ENCODE measurements around the gene TMEM184A. TPM values are rescaled to one million over a fixed set of nuclear protein-coding genes. Genes with fewer than 3 reads are reported as not detected.

The TMEM184A gene
- polyA plus RNA-seq, 2 of the 4 experiments (the other 2 are of a cell fraction), result 14.3 to 18.4 TPM

DNA sequence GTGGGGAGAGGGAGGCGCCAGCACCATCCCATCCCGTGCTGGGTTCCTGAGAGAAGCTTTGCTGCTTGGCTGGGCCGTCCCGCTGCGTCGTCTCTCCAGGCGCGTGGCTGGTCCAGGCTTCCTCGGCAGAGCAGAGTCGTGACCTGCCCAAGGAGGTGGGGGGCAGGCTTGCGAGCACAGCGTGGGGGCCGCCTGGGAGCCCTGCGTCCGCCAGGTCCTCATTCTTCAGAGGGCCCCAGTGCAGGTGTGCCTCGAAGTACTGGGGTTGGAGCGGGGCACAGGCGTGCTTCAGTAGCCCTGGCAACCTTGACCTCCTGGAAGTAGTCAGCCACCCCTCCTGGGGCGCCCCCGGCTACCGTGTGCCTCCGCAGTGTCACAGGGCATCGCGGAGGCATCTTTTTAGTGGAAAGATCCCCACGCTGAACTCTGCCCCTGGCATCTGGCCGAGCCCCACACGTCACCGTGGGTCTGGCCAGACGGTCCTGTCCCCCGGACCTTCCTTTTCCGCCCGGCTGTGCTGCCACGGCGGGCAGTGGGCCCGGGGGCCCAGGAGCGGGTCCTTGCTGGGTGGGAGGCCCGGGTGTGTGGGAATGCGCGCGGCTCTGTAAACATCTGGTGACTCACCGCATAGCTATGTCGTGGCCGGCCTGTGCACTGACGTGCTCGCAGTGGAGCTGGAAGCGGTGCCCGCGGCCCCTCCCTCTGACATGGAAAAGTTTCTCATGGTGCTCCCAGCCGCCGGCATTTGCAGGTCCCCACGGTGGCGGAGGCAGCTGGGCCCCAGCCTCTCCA lies 19.1 kb downstream of the TMEM184A start (continued):
- TF ChIP-seq POLR2AphosphoS2 (conservative IDR thresholded peaks at IDR 0.05; ENCODE audit: low read length) (peak; percentile 92), HOXB13 (CRISPR knock-in tag; IDR thresholded peaks at IDR 0.05; ENCODE audit: low read depth) (peak; percentile 95; the same call in 1 of the 2 replicates), USF2 (IDR thresholded peaks at IDR 0.05) (no peak), ZC3H11A (IDR thresholded peaks at IDR 0.05) (no peak), BCL3 (IDR thresholded peaks at IDR 0.05) (peak; percentile 89), EHF (CRISPR knock-in tag; IDR thresholded peaks at IDR 0.05) (peak; percentile 91), CHD2 (IDR thresholded peaks at IDR 0.05; ENCODE audit: low read length, partially characterized antibody) (peak; percentile 10), MAX (IDR thresholded peaks at IDR 0.05) (peak; percentile 83), SMC3 (IDR thresholded peaks at IDR 0.05) (peak; percentile 42; the same call in 2 of the 3 replicates), HOXB5 (CRISPR knock-in tag; IDR thresholded peaks at IDR 0.05) (peak; percentile 65), ELK1 (IDR thresholded peaks at IDR 0.05; ENCODE audit: low read depth, low read length) (no peak), ESRRA (IDR thresholded peaks at IDR 0.05; ENCODE audit: borderline replicate concordance, low read length) (0 out of 2 replicates have a peak, but pooled peaks have one; percentile 20), JUN (IDR thresholded peaks at IDR 0.05) (peak; percentile 93 to 98), FOSL2 (IDR thresholded peaks at IDR 0.05) (peak; percentile 95), FOSL2 (CRISPR knock-in tag; IDR thresholded peaks at IDR 0.05) (peak; percentile 100), GATA3 (IDR thresholded peaks at IDR 0.05; ENCODE audit: borderline replicate concordance) (peak; percentile 96), RAD21 (conservative IDR thresholded peaks at IDR 0.05 in 1 of 2, IDR thresholded peaks at IDR 0.05 in 1 of 2) (peak in 1 of 2 experiments; percentile 46; a peak in 2 of 5 replicates), EP300 (IDR thresholded peaks at IDR 0.05) (peak; percentile 95 to 98), NFE2L2 (conservative IDR thresholded peaks at IDR 0.05; ENCODE audit: low read length) (no peak), KDM1A (IDR thresholded peaks at IDR 0.05; ENCODE audit: low read depth) (no peak), RNF2 (IDR thresholded peaks at IDR 0.05; ENCODE audit: borderline replicate concordance, low read depth) (no peak), TP53 (CRISPR knock-in tag; IDR thresholded peaks at IDR 0.05) (peak; percentile 79), TFCP2L1 (CRISPR knock-in tag; IDR thresholded peaks at IDR 0.05) (peak; percentile 70; the same call in 1 of the 2 replicates), MAFK (IDR thresholded peaks at IDR 0.05; ENCODE audit: partially characterized antibody) (no peak), FOSB (CRISPR knock-in tag; IDR thresholded peaks at IDR 0.05) (peak; percentile 69), NPAS2 (CRISPR knock-in tag; IDR thresholded peaks at IDR 0.05; ENCODE audit: borderline replicate concordance) (peak; percentile 52; the same call in 1 of the 2 replicates), PHF8 (IDR thresholded peaks at IDR 0.05; ENCODE audit: borderline replicate concordance, low read depth) (no peak), HEYL (CRISPR knock-in tag; IDR thresholded peaks at IDR 0.05) (peak; percentile 26)
- TF ChIP-seq, protein P1, sequence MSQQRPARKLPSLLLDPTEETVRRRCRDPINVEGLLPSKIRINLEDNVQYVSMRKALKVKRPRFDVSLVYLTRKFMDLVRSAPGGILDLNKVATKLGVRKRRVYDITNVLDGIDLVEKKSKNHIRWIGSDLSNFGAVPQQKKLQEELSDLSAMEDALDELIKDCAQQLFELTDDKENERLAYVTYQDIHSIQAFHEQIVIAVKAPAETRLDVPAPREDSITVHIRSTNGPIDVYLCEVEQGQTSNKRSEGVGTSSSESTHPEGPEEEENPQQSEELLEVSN (IDR thresholded peaks at IDR 0.05; ENCODE audit: borderline replicate concordance, low read depth), result peak; percentile 81
- TF ChIP-seq, protein P2, sequence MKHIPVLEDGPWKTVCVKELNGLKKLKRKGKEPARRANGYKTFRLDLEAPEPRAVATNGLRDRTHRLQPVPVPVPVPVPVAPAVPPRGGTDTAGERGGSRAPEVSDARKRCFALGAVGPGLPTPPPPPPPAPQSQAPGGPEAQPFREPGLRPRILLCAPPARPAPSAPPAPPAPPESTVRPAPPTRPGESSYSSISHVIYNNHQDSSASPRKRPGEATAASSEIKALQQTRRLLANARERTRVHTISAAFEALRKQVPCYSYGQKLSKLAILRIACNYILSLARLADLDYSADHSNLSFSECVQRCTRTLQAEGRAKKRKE (CRISPR knock-in tag; IDR thresholded peaks at IDR 0.05; ENCODE audit: low read depth), result peak; percentile 86
- TF ChIP-seq, protein P3, sequence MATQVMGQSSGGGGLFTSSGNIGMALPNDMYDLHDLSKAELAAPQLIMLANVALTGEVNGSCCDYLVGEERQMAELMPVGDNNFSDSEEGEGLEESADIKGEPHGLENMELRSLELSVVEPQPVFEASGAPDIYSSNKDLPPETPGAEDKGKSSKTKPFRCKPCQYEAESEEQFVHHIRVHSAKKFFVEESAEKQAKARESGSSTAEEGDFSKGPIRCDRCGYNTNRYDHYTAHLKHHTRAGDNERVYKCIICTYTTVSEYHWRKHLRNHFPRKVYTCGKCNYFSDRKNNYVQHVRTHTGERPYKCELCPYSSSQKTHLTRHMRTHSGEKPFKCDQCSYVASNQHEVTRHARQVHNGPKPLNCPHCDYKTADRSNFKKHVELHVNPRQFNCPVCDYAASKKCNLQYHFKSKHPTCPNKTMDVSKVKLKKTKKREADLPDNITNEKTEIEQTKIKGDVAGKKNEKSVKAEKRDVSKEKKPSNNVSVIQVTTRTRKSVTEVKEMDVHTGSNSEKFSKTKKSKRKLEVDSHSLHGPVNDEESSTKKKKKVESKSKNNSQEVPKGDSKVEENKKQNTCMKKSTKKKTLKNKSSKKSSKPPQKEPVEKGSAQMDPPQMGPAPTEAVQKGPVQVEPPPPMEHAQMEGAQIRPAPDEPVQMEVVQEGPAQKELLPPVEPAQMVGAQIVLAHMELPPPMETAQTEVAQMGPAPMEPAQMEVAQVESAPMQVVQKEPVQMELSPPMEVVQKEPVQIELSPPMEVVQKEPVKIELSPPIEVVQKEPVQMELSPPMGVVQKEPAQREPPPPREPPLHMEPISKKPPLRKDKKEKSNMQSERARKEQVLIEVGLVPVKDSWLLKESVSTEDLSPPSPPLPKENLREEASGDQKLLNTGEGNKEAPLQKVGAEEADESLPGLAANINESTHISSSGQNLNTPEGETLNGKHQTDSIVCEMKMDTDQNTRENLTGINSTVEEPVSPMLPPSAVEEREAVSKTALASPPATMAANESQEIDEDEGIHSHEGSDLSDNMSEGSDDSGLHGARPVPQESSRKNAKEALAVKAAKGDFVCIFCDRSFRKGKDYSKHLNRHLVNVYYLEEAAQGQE (IDR thresholded peaks at IDR 0.05), result no peak; the same call in 1 of the 2 replicates
- TF ChIP-seq, protein P4, sequence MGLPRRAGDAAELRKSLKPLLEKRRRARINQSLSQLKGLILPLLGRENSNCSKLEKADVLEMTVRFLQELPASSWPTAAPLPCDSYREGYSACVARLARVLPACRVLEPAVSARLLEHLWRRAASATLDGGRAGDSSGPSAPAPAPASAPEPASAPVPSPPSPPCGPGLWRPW (IDR thresholded peaks at IDR 0.05), result no peak

Data from A549 (cell line).